Mesothelial cell of epicardium (in vitro differentiated cells): ENCODE data around the gene HCAR3. TPM values are rescaled to one million over a fixed set of nuclear protein-coding genes. Genes with fewer than 3 reads are reported as not detected.
"Not testable (repeated sequence)": the region's sequence is repeated elsewhere in the genome, so short reads cannot be mapped to it uniquely, and the experiment has no call there.

Source experiments
- DNase-seq, 2 experiments: peaks; one replicate each; pipeline ENCODE4 v3.0.0; 2021; ENCODE audit warnings: low spot score in 2 of 2; ENCODE audit not compliant: unreplicated experiment in 2 of 2
- H3K27ac Mint-ChIP-seq: 2 replicates; pipeline ENCODE4 v1.8.0; 2021; ENCODE audit warnings: mixed read lengths
- H3K27me3 Mint-ChIP-seq: 2 replicates; pipeline ENCODE4 v1.8.0; 2021; ENCODE audit warnings: low read depth, mixed read lengths
- H3K36me3 Mint-ChIP-seq: 2 replicates; pipeline ENCODE4 v1.8.0; 2021; ENCODE audit warnings: mixed read lengths
- H3K4me1 Mint-ChIP-seq: 2 replicates; pipeline ENCODE4 v1.8.0; 2021; ENCODE audit warnings: mixed read lengths
- H3K4me3 Mint-ChIP-seq: 2 replicates; pipeline ENCODE4 v1.8.0; 2021; ENCODE audit warnings: mild to moderate bottlenecking, moderate library complexity, mixed read lengths
- H3K9me3 Mint-ChIP-seq: 2 replicates; pipeline ENCODE4 v1.8.0; 2021; ENCODE audit warnings: mixed read lengths
- CTCF ChIP-seq: fragments of 200-600 bp; sonication (generic); IDR thresholded peaks from one replicate; pipeline ENCODE4 v1.5.0; 2021; ENCODE audit warnings: antibody characterized with exemption; ENCODE audit not compliant: unreplicated experiment
- total RNA-seq: library from RNA; stranded (reverse); gene quantifications from 3 replicates; pipeline ENCODE4 v1.2.1, GENCODE V29; 2021

Gene HCAR3
- total RNA-seq, 1 donor from 2014 or later, result 1.1 TPM

- peaks cover 37% of the 10 kb centered on the region for H3K4me1 Mint-ChIP-seq
- not testable (repeated sequence) for H3K9me3 Mint-ChIP-seq, H3K36me3 Mint-ChIP-seq, DNase-seq, H3K27me3 Mint-ChIP-seq
- H3K4me3 Mint-ChIP-seq, result peak within 1 kb of the TSS; percentile 33
- peak within 1 kb of the TSS; percentile 94 for H3K27ac Mint-ChIP-seq
Observed at GRCh38 chr12:122702890-122703611, 13.6 kb downstream of the HCAR3 start, which contains the start of gene HCAR2. TSS of gene HCAR2 (minus strand) at chr12:122703357. CDS start at chr12:122703283, 74 bp downstream.

- H3K27me3 Mint-ChIP-seq, DNase-seq, H3K36me3 Mint-ChIP-seq, H3K9me3 Mint-ChIP-seq: not testable (repeated sequence)
- H3K27ac Mint-ChIP-seq, result peak overlapping the region; percentile 94
- peaks cover 43% of the 10 kb centered on the region for H3K4me1 Mint-ChIP-seq
- peak overlapping the region; percentile 33 for H3K4me3 Mint-ChIP-seq
Observed at GRCh38 chr12:122701481-122701880, 15.1 kb downstream of the HCAR3 start.

- not testable (repeated sequence) for H3K4me3 Mint-ChIP-seq, H3K9me3 Mint-ChIP-seq, H3K27me3 Mint-ChIP-seq, H3K36me3 Mint-ChIP-seq, DNase-seq
- peaks cover 44% of the 10 kb centered on the region for H3K4me1 Mint-ChIP-seq
- H3K27ac Mint-ChIP-seq, result peak overlapping the region; percentile 73
Observed at GRCh38 chr12:122700038-122700710, 16.4 kb downstream of the HCAR3 start.

- H3K36me3 Mint-ChIP-seq, result not testable (repeated sequence)
Observed at GRCh38 chr12:122696922-122697321, 19.7 kb downstream of the HCAR3 start.

GRCh38 chr12:122691566-122691965, 25.0 kb downstream of the HCAR3 start:
- Mint-ChIP-seq H3K4me1 (peaks cover 22% of the 10 kb centered on the region), H3K27ac (peak overlapping the region; percentile 53), H3K4me3 (no peak overlapping the region), H3K36me3 (no peaks in the 10 kb centered on the region), H3K9me3 (no peaks in the 10 kb centered on the region), H3K27me3 (no peaks in the 10 kb centered on the region)
- no peak for TF ChIP-seq CTCF
- no peak for DNase-seq

More at GRCh38 chr12:122696922-122697321, 19.7 kb downstream of the HCAR3 start:
- not testable (repeated sequence) for H3K4me3 Mint-ChIP-seq, DNase-seq, H3K9me3 Mint-ChIP-seq, H3K27me3 Mint-ChIP-seq
- Mint-ChIP-seq H3K27ac (peak overlapping the region; percentile 95), H3K4me1 (peaks cover 46% of the 10 kb centered on the region)

GRCh38 chr12:122688291-122688690, 28.3 kb downstream of the HCAR3 start:
- no peak for DNase-seq
- Mint-ChIP-seq H3K4me3 (no peak overlapping the region), H3K36me3 (no peaks in the 10 kb centered on the region), H3K4me1 (peaks cover 11% of the 10 kb centered on the region), H3K27ac (no peak overlapping the region), H3K9me3 (no peaks in the 10 kb centered on the region), H3K27me3 (no peaks in the 10 kb centered on the region)
- no peak for TF ChIP-seq CTCF

- no peaks in the 10 kb centered on the region for H3K9me3 Mint-ChIP-seq
- H3K27ac Mint-ChIP-seq, result peak overlapping the region; percentile 89
- H3K4me1 Mint-ChIP-seq, result peaks cover 6% of the 10 kb centered on the region
- DNase-seq, result no peak
- H3K4me3 Mint-ChIP-seq, result no peak overlapping the region
- no peak for TF ChIP-seq CTCF
- H3K36me3 Mint-ChIP-seq, result no peaks in the 10 kb centered on the region
- H3K27me3 Mint-ChIP-seq, result no peaks in the 10 kb centered on the region
Observed at GRCh38 chr12:122687086-122687485, 29.5 kb downstream of the HCAR3 start.
